GM19351 (cell line): Measurements from ENCODE around the gene ATP2B1.

Experiments
- ATAC-seq: cut with Tn5 transposase; IDR thresholded peaks from one replicate; pipeline ENCODE4 v1.9.1; 2021; ENCODE audit warnings: mild to moderate bottlenecking, moderate library complexity; ENCODE audit not compliant: unreplicated experiment

The ATP2B1 gene

DNA sequence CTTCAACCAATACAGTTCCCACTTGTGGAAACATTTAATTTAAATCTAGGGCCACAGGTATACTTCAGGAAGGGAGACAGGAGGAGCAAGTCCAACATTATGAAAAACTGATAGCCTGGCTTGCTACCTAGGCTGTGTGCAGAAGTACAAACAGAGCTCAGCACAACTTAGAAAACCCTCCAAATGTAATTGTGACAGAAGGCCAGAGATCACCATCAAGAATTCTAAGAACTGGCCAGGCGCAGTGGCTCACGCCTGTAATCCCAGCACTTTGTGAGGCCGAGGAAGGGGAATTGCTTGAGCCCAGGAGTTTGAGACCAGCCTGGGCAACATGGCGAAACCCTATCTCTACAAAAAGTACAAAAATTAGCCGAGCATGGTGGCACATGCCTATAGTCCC is 14.1 kb downstream of the ATP2B1 start:
- no peak for ATAC-seq

DNA sequence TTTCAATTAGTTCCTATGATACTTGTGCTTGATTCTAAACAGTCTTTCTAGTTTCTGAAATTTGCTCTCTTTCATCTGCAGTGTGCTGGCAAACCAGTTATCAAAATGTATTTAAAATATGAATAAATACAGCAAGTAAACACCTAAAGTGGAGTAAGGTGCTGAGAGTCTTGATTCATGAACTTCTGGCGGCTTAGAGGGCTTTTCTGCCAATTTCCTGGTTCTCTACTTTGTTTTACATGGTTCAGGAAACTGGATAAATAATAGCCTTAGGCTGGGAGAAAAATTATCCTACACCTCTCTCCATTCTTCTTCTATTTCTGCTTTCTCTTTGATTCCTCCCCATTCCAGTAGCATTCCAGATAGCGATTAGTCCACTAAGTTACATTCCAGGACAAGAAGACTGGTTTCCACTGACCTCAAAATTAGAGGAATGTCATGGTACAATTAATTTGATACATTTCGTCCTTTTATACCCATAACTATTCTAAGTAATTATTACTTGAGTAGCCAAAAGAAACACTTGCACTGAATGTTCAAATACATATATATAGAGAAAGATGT is 14.9 kb downstream of the ATP2B1 start:
- no peak for ATAC-seq

DNA sequence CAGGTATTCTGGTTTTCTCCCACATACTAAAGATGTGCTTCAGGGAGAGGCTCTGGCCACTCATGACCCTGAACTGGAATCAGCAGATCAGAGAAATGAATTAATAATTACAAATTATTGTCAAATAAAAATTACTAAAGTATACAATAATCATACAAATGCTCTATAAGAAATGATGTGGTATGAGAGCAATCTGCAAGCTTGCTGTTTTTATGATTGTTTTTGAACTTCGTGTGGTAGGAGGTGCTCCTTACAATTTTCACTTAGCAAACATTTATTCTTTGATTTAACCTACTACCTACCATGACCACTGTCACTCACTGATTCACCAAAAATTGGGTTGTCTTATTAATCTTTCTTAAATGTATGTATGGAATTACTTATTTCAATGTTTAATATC is 16.2 kb downstream of the ATP2B1 start:
- ATAC-seq: no peak

DNA sequence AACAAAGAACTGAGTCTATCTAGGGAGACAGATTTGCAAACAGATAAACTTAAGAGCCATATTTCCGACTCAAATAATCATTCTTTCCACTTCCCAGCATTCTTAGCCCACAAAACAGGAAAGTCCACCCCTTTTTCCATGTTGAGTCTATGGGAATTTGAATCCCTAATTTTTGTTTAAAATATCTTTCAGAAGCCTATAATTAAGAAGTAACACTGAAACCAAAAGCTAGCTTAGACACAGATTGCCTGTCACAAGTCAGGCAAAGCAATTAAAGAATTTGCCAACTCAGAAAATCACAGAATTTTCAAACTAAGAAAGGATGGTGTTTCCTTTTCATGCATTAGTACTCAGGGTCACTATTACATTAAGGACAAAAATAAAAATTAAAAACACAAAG is 17.0 kb downstream of the ATP2B1 start:
- no peak for ATAC-seq

DNA sequence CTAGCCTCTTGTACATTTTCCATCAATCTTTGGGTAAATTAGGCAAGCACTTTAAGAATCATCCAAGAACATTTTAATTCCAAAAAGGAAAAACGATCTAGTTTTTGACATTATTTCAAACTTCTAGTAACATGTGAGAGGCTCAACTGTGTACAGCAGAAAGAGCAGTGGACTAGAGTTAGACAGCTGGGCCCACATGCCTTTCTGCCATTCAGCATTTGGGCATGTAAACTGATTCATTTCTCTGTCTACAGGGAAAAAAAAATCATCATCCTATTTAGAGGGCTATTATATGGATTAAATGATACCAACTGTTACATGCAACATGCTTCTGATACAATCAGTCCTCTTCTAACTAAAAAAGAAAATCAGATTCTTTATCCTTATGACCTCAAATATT is 17.7 kb downstream of the ATP2B1 start:
- no peak for ATAC-seq

DNA sequence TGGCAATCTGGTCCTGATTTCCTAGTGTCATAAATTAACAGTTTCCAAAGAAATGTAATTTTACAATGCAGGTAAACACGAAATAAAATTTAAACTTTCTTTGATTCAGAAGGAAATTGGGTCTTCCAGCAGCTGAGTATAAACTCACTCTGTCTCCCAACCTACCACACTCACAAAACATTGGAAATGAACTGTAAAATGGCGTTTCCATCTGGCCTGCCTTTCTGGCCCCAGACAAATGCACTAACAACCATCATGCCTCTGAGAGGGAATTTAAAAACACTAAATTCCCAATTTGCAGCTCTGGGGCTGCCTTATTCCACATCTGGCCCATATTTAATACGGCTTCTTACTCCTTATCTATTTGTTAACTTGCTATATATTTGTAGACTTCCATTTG is 19.3 kb downstream of the ATP2B1 start:
- ATAC-seq: no peak

DNA sequence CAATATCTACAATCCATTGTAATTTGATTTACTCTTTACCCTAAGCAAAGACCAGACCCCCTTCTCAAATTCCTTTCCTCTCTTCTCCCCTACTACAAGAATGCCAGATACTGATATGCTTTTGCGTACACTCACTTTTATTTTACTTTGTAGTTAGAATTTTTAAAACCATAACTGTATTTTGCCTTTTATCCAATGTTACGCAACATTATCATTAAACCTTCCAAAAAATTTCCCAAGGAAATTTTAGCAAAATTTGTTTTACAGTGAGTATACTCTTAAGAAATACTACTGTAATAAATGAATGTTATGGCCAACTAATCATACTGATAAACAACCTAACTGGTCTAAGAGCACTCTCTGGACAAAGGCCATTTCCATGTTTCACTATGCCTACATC is 22.3 kb downstream of the ATP2B1 start:
- ATAC-seq: no peak

DNA sequence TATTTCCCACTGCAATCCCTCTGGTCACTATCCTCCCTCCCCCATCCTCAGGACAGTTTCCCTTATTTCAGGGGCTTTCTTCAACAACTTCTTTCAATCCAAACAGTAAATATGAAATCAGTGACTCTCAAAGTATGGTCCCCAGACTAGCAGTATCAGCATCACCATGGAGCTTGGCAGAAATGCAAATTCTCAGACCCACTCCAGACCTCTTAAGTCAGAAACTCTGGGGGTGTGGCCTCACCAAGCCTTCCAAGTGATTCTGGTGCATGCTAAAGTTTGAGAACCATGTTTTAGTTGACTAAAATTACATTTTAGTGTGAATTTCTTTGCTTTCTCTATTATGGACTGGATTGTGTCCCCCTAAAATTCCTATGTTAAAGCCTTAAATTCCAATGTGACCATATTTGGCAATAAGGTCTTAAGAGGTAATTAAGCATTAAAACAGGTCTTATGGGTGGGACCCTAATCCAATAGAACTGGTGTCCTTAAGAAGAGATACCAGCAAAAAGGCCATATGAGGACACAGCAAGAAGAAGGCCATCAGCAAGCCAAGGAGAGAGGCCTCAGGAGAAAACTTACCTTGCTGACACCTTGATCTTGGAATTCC is 23.2 kb downstream of the ATP2B1 start:
- ATAC-seq: no peak

DNA sequence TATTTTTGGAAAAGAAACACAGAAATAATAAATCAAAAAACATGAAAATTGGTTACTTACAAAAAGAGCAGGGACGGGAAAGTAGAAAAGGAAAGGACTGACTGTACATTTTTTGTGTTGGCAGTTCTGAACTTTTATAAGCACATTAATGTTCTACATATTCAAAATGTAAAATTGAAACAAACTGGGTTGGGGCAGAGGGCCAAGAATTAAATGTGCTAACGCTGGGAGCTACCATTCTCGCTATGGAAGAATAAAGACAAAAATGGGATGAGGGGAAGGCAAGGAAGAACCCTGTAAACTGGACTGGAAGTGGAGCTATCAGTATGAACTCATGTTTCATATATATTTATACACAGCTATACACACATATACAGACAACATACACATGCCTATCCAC is 24.5 kb downstream of the ATP2B1 start:
- no peak for ATAC-seq

DNA sequence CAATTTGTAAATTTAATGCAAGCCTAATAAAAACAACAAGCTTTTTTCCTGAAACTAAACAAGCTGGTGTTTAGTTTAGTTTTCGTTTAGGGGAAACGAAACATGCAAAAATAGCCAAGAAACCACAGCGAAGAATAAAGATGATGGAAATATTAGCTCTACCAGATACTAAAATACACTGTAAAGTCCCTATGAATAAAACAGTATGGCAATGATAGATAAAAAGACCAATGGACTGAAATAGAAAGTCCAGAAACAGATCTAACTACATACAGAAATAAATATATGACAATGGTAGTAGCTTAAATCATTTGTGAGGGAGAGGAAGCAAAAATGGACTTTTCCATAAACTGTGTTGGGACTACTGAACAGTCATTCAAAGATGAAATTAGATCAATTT is 26.4 kb downstream of the ATP2B1 start:
- ATAC-seq: no peak

DNA sequence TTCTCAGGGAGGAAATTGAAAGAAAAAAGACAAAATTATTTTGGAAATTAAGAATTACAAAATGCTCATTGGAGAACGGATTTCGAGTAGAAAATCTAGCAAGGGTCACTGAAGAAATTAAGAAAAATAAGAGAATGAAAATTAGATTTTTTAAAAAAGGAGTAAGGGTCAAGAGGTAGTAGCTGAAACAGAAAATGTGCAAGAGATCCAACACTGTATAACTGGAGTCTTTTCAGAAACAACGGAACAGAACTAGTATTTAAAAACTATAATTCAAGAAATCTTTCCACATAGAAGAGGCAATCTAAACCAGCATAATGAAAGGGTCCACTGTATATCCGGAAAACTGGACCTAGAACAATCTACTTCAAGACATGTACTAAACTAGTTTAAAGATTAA is 28.2 kb downstream of the ATP2B1 start:
- no peak for ATAC-seq

DNA sequence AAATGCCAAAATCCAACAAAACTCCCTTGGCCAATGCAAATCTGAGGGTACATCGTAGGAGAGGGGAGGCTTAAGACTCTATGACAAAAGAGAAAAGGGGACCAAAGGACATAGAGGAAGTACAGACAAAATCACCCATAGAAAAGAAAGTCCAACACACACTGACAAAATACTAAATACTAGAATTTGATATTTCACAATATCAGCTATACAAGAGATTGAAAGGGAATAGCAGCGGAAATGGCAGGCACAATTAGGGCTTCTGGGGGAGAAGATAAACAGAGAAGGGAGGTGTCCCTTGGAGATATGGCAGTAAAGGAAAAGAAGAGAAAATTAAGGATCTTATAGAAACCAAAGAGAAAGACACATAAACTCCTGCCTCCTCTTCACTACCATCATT is 29.0 kb downstream of the ATP2B1 start:
- no peak for ATAC-seq

DNA sequence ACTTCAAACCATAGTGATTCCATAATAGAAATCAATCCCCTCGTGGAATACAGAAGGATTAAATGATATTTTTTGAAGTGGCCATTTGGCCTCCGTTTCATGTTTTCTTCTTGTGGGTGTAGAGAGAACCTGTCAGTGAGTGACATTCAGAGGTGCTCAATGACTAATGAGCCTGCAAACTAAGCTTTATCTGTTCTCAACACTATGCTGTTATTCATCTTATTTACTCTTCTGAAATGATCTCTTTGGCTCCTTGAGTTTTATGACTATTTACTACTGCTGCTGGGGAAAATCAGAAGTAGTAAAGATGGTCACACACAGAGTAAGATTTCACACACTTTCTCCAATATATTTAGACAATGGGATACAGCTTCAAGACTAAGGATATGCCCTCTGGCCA is 30.4 kb downstream of the ATP2B1 start:
- ATAC-seq: no peak

DNA sequence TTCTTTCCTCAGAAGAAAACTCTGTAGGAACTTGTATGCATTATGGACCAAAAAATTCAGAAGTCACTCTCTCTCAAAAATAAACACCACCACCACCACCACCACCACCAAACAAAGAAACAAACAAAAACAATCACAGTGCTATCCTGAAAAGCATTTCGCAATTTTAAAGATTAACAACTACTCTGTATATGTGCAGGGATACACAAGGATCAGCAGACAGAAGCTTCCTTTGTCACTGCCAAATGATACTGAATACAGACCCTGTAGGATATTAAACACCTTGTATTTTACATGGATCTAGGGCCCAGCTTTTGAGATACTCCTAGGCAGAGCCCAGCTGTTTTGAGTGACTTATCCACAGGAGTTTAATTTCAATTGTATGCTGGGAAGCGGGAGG is 31.7 kb downstream of the ATP2B1 start:
- ATAC-seq: no peak

DNA sequence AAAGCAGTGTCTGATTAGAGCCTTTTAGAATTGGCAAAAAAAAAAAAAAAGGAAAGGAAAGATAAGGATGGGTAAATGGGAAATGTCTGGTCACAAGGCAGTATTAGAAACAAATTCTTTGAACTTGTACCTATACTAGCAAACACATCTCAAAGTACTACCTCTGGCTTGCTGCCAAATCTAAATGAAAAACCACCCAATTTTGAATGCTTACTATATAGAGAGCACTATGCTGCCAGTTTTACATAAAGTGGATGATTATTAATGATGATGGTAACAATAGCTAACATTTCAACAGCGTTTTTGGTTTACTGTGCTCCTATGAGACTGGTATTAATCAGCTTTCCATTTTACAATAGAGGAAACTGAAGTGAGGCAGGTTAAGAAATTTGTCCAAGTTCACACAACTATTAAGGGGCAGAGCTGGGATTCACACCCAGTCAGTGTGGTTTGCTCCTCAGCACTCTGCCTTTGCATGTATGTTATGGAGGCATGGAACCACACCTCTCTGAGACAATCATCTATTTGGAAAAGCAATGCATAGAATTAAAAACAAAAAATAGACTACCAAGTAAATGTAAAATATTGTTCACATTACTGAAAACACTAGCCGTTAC is 34.2 kb downstream of the ATP2B1 start:
- no peak for ATAC-seq

DNA sequence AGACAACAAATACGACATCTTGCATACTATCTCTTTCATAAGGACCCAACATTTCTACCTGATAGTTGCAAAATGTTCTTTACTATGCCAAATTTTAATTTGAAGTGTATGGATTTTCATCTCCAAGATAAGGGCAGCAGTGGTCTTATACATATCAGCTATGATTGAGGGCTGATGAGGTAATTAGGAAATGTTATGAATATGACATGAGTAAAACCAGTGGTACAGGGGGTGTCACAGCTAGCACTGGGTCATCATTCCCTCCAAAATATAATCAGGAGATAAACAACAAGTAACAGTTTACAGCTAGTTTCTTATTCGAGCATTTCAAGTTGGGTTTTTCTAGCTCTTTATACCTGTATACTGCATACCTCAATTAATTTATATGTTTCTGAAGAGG is 35.0 kb downstream of the ATP2B1 start:
- ATAC-seq: no peak

DNA sequence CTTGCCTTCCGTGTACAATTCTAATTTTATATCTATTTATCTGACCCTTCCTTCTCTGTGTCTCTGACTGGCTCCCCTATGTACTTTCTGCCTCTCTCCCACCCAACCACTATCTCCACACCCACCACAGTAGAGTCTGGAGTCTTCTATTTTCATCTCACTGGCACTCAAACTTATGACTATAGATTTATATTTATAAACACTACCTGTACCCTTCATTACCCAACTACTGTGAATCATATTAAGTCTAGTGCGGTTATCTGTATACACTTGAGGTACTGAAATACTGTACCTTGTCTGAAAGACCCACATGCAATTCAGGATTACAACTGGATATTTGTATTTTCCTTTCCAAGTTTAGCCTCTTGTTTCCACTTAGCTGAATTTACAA is 36.1 kb downstream of the ATP2B1 start:
- ATAC-seq: no peak

DNA sequence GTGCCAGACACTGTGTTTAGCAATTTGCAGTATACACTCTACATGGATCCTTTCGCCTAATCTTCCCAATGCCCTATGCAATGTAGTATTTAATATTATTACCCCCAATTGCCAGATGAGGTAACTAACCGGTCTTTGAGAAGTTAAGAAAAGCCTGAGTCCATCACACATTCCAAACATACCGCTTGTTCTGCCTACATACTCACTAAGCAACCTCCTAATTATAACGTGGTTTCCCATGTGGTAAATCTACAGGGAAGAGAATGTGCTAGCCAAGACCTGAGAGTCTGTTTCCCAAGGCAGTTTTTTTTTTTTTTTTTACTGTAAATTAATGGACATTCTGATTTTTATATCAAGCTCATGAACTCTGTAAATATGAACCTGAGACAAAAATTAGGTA is 37.2 kb downstream of the ATP2B1 start:
- no peak for ATAC-seq

DNA sequence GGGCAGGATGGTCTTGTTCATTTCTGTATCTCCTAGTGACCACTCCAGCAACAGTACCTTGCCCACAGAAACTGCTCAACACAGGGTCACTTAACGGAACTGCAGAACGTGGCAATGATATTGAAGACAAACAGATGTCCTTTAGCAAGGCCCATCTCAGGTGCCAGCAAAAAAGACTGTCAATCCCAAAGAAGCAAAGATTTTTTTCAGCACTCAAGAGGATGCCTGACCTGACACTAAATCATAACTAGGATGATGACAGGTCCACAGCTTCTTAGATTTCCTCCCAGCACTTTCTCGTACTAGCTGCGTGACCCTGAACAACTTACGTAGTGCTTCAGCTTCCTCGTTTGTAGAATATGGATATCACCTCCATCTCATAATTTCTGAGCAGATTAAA is 39.4 kb downstream of the ATP2B1 start:
- no peak for ATAC-seq

DNA sequence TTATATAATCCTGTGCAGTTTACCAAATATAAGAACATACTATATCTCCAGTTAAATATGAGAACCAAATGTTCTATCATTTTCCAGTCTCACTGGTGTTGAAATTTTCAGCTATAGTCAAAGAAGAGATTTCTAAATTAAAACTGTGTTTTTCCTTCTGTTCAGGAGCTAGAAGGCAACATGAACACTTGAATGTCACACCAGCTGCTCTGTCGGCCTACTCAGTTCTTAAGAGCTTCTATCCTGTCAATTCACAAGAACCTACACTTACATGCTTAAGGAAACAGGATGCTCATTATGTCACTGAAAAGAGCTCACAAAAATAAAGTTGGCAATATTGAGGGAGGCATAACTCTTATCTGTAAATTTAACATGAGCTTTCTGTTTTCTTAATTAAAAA is 43.1 kb downstream of the ATP2B1 start:
- no peak for ATAC-seq

DNA sequence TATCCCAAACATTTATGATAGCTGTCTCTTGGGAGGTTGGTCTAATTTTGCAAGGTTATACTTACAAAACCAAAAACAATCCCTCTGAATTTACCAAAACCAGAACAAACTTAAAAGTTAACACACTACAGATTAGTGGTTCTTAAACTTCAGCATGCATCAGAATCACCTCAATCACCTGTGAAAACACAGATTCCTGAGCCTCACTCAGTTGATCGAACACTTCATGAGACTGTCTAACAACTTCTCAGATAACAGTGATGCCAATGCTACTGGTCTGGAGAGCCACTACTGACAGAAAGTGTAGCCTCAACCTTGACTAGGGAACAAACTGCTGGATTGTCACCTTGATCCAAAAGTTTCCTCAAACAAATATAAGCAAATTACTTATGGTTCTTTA is 44.2 kb downstream of the ATP2B1 start:
- ATAC-seq: no peak

DNA sequence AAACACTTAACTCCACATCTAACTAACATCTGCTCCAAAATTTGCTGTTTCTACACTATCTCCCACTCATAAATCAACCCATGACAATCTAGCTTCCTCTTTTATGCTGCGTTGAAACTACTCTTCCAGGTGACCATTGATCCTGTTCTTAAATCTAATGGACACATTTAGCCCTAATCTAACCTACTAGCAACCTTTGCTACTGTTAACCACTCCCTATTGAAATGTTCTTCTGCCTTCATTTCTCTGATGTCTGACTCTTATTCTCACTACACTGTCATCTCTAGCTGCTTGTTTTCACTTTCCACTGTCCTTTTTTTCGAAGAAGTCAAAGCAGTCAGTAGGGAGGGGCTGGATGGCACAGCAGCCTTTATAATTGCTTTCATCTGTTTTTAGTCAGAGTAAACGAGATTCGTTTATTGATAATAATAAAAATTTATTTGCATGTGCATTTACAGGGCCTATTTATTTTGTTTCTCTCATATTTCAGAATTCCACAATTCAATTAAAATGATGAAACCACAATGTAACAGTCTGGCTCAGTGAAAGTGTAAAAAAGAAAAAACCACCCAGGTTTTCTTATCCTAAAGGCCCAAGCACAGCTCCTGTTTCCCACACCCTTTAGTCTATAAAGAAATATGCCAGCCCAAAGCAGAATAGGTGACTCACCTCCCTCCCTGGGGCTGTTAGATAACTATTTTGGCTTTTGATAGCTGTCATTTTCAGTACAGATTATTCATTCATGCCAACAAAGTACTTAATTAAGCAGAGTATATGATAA is 44.9 kb downstream of the ATP2B1 start:
- peak; percentile 73 for ATAC-seq
